GM23248 (cell line): ENCODE data around the gene KCND3.

Source experiments
- EZH2 ChIP-seq: fragments of 200-600 bp; sonication (generic); IDR thresholded peaks from 2 replicates; pipeline ENCODE4 v1.6.1; 2018; ENCODE audit warnings: antibody characterized with exemption, mild to moderate bottlenecking; ENCODE audit not compliant: insufficient read depth, poor library complexity, severe bottlenecking
- EZH2phosphoT487 ChIP-seq: fragments of 200-600 bp; sonication (generic); IDR thresholded peaks from 2 replicates; pipeline ENCODE4 v1.6.1; 2018; ENCODE audit warnings: antibody characterized with exemption, moderate library complexity, mild to moderate bottlenecking, low read depth; ENCODE audit not compliant: insufficient read depth

GRCh38 chr1:111848852-111849545, 140.5 kb downstream of the KCND3 start:
- TF ChIP-seq EZH2phosphoT487, result no peak
- TF ChIP-seq EZH2, result no peak
